ENCODE results near the gene ALG2.

DNA sequence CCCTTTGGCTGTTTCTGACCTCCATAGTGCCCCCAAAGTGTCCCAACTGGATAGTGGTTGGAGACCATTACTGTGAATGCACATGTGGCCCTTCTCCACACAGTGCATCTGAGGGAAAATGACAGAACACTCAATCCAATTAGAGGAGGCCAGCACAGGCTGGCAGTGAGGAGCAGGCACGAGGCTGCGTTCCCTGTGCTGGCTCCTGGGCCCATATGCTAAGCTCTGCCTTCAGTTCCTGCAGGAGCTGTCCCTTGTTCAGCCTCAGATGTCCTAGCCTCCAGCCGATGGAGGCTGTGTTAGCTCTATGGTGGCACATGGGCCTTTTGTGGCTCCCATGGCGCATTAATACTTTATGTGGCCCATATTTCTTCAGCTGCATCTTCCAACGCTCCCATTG lies 35.8 kb downstream of the ALG2 start:
- TF ChIP-seq, protein P1, sequence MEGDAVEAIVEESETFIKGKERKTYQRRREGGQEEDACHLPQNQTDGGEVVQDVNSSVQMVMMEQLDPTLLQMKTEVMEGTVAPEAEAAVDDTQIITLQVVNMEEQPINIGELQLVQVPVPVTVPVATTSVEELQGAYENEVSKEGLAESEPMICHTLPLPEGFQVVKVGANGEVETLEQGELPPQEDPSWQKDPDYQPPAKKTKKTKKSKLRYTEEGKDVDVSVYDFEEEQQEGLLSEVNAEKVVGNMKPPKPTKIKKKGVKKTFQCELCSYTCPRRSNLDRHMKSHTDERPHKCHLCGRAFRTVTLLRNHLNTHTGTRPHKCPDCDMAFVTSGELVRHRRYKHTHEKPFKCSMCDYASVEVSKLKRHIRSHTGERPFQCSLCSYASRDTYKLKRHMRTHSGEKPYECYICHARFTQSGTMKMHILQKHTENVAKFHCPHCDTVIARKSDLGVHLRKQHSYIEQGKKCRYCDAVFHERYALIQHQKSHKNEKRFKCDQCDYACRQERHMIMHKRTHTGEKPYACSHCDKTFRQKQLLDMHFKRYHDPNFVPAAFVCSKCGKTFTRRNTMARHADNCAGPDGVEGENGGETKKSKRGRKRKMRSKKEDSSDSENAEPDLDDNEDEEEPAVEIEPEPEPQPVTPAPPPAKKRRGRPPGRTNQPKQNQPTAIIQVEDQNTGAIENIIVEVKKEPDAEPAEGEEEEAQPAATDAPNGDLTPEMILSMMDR (IDR thresholded peaks at IDR 0.05; ENCODE audit: insufficient read depth, low read length): no peak
- TF ChIP-seq GABPA (IDR thresholded peaks at IDR 0.05; ENCODE audit: low read depth) (no peak), POLR2AphosphoS5 (IDR thresholded peaks at IDR 0.05; ENCODE audit: low read depth) (no peak), SPI1 (IDR thresholded peaks at IDR 0.05; ENCODE audit: borderline replicate concordance, low read depth) (no peak)
- TF ChIP-seq, protein P2, sequence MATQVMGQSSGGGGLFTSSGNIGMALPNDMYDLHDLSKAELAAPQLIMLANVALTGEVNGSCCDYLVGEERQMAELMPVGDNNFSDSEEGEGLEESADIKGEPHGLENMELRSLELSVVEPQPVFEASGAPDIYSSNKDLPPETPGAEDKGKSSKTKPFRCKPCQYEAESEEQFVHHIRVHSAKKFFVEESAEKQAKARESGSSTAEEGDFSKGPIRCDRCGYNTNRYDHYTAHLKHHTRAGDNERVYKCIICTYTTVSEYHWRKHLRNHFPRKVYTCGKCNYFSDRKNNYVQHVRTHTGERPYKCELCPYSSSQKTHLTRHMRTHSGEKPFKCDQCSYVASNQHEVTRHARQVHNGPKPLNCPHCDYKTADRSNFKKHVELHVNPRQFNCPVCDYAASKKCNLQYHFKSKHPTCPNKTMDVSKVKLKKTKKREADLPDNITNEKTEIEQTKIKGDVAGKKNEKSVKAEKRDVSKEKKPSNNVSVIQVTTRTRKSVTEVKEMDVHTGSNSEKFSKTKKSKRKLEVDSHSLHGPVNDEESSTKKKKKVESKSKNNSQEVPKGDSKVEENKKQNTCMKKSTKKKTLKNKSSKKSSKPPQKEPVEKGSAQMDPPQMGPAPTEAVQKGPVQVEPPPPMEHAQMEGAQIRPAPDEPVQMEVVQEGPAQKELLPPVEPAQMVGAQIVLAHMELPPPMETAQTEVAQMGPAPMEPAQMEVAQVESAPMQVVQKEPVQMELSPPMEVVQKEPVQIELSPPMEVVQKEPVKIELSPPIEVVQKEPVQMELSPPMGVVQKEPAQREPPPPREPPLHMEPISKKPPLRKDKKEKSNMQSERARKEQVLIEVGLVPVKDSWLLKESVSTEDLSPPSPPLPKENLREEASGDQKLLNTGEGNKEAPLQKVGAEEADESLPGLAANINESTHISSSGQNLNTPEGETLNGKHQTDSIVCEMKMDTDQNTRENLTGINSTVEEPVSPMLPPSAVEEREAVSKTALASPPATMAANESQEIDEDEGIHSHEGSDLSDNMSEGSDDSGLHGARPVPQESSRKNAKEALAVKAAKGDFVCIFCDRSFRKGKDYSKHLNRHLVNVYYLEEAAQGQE (IDR thresholded peaks at IDR 0.05; ENCODE audit: insufficient replicate concordance, low read depth): no peak

All from HL-60 (cell line).